Measurements from ENCODE around the gene PLA2G4A. TPM values are rescaled to one million over a fixed set of nuclear protein-coding genes. Genes with fewer than 3 reads are reported as not detected.

The PLA2G4A gene
- polyA plus RNA-seq, 1 donor from 2014 or later = 0.09 TPM

GRCh38 chr1:186843931-186844330, 15.2 kb downstream of the PLA2G4A start:
- Mint-ChIP-seq H3K27me3 (no peaks in the 10 kb centered on the region), H3K27ac (no peak overlapping the region), H3K9me3 (no peaks in the 10 kb centered on the region), H3K36me3 (no peaks in the 10 kb centered on the region), H3K4me3 (no peak overlapping the region), H3K4me1 (no peaks in the 10 kb centered on the region)

- no peak overlapping the region for H3K27ac Mint-ChIP-seq
- H3K36me3 Mint-ChIP-seq = no peaks in the 10 kb centered on the region
- peaks cover 0 to 2% (median 0%) of the 10 kb centered on the region in 3 donors for H3K9me3 Mint-ChIP-seq
- H3K4me1 Mint-ChIP-seq = peaks cover 0 to 1% (median 0%) of the 10 kb centered on the region in 3 donors
- no peak overlapping the region for H3K4me3 Mint-ChIP-seq
- no peaks in the 10 kb centered on the region for H3K27me3 Mint-ChIP-seq
Measured at GRCh38 chr1:186845576-186846210, 16.9 kb downstream of the PLA2G4A start.

- peaks cover 0 to 2% (median 0%) of the 10 kb centered on the region in 3 donors for H3K9me3 Mint-ChIP-seq
- peaks cover 0 to 1% (median 0%) of the 10 kb centered on the region in 3 donors for H3K4me1 Mint-ChIP-seq
- H3K27me3 Mint-ChIP-seq = no peaks in the 10 kb centered on the region
- peak overlapping the region in 1 of 3 donors; percentile 64 for H3K27ac Mint-ChIP-seq
- H3K4me3 Mint-ChIP-seq = no peak overlapping the region
- no peaks in the 10 kb centered on the region for H3K36me3 Mint-ChIP-seq
Measured at GRCh38 chr1:186848509-186849130, 19.9 kb downstream of the PLA2G4A start.

GRCh38 chr1:186849271-186849671, 20.5 kb downstream of the PLA2G4A start:
- Mint-ChIP-seq H3K27ac (no peak overlapping the region), H3K4me3 (no peak overlapping the region), H3K4me1 (peaks cover 0 to 1% (median 0%) of the 10 kb centered on the region in 3 donors), H3K27me3 (no peaks in the 10 kb centered on the region), H3K36me3 (no peaks in the 10 kb centered on the region), H3K9me3 (peaks cover 0 to 2% (median 0%) of the 10 kb centered on the region in 3 donors)

GRCh38 chr1:186849826-186850225, 21.1 kb downstream of the PLA2G4A start:
- Mint-ChIP-seq H3K9me3 (peaks cover 0 to 2% (median 0%) of the 10 kb centered on the region in 3 donors), H3K27ac (no peak overlapping the region)

GRCh38 chr1:186854102-186854501, 25.4 kb downstream of the PLA2G4A start:
- Mint-ChIP-seq H3K4me1 (peaks cover 0 to 1% (median 0%) of the 10 kb centered on the region in 3 donors), H3K36me3 (peaks cover 2% of the 10 kb centered on the region), H3K4me3 (no peak overlapping the region), H3K27me3 (no peaks in the 10 kb centered on the region), H3K9me3 (peaks cover 0 to 4% (median 0%) of the 10 kb centered on the region in 3 donors), H3K27ac (no peak overlapping the region)

More at GRCh38 chr1:186849826-186850225, 21.1 kb downstream of the PLA2G4A start:
- no peak overlapping the region for H3K4me3 Mint-ChIP-seq
- H3K36me3 Mint-ChIP-seq = no peaks in the 10 kb centered on the region
- no peaks in the 10 kb centered on the region for H3K27me3 Mint-ChIP-seq
- peaks cover 0 to 1% (median 0%) of the 10 kb centered on the region in 3 donors for H3K4me1 Mint-ChIP-seq

- no peak overlapping the region for H3K4me3 Mint-ChIP-seq
- H3K36me3 Mint-ChIP-seq = peaks cover 2% of the 10 kb centered on the region
- H3K27ac Mint-ChIP-seq = no peak overlapping the region
- H3K27me3 Mint-ChIP-seq = no peaks in the 10 kb centered on the region
- peaks cover 0 to 2% (median 0%) of the 10 kb centered on the region in 3 donors for H3K9me3 Mint-ChIP-seq
- no peaks in the 10 kb centered on the region for H3K4me1 Mint-ChIP-seq
Measured at GRCh38 chr1:186858923-186859322, 30.2 kb downstream of the PLA2G4A start.

- H3K4me1 Mint-ChIP-seq = no peaks in the 10 kb centered on the region
- no peak overlapping the region for H3K4me3 Mint-ChIP-seq
- H3K27me3 Mint-ChIP-seq = no peaks in the 10 kb centered on the region
Measured at GRCh38 chr1:186859995-186860394, 31.2 kb downstream of the PLA2G4A start.

GRCh38 chr1:186864296-186864695, 35.5 kb downstream of the PLA2G4A start:
- H3K9me3 Mint-ChIP-seq = no peaks in the 10 kb centered on the region
- H3K27me3 Mint-ChIP-seq = no peaks in the 10 kb centered on the region
- H3K4me3 Mint-ChIP-seq = no peak overlapping the region
- no peak overlapping the region for H3K27ac Mint-ChIP-seq
- H3K36me3 Mint-ChIP-seq = no peaks in the 10 kb centered on the region
- peaks cover 0 to 2% (median 0%) of the 10 kb centered on the region in 3 donors for H3K4me1 Mint-ChIP-seq

More at GRCh38 chr1:186859995-186860394, 31.2 kb downstream of the PLA2G4A start:
- Mint-ChIP-seq H3K9me3 (peaks cover 0 to 2% (median 0%) of the 10 kb centered on the region in 3 donors), H3K36me3 (peaks cover 2% of the 10 kb centered on the region), H3K27ac (no peak overlapping the region)

- H3K4me1 Mint-ChIP-seq = peaks cover 0 to 2% (median 0%) of the 10 kb centered on the region in 3 donors
- H3K36me3 Mint-ChIP-seq = no peaks in the 10 kb centered on the region
- H3K27me3 Mint-ChIP-seq = no peaks in the 10 kb centered on the region
- H3K27ac Mint-ChIP-seq = no peak overlapping the region
- H3K4me3 Mint-ChIP-seq = no peak overlapping the region
- H3K9me3 Mint-ChIP-seq = no peaks in the 10 kb centered on the region
Measured at GRCh38 chr1:186865253-186865652, 36.5 kb downstream of the PLA2G4A start.

GRCh38 chr1:186865857-186866256, 37.1 kb downstream of the PLA2G4A start:
- no peak overlapping the region for H3K4me3 Mint-ChIP-seq

GRCh38 chr1:186869526-186870228, 40.9 kb downstream of the PLA2G4A start:
- H3K27me3 Mint-ChIP-seq = no peaks in the 10 kb centered on the region
- H3K36me3 Mint-ChIP-seq = no peaks in the 10 kb centered on the region
- no peak overlapping the region for H3K27ac Mint-ChIP-seq
- peaks cover 0 to 2% (median 0%) of the 10 kb centered on the region in 3 donors for H3K4me1 Mint-ChIP-seq
- no peak overlapping the region for H3K4me3 Mint-ChIP-seq
- H3K9me3 Mint-ChIP-seq = peaks cover 0 to 1% (median 0%) of the 10 kb centered on the region in 3 donors

More at GRCh38 chr1:186865857-186866256, 37.1 kb downstream of the PLA2G4A start:
- Mint-ChIP-seq H3K27me3 (no peaks in the 10 kb centered on the region), H3K4me1 (peaks cover 0 to 2% (median 0%) of the 10 kb centered on the region in 3 donors), H3K27ac (no peak overlapping the region), H3K36me3 (no peaks in the 10 kb centered on the region), H3K9me3 (no peaks in the 10 kb centered on the region)

- H3K27ac Mint-ChIP-seq = no peak overlapping the region
- H3K27me3 Mint-ChIP-seq = no peaks in the 10 kb centered on the region
- H3K9me3 Mint-ChIP-seq = peaks cover 0 to 1% (median 0%) of the 10 kb centered on the region in 3 donors
- no peaks in the 10 kb centered on the region for H3K36me3 Mint-ChIP-seq
- H3K4me3 Mint-ChIP-seq = no peak overlapping the region
- H3K4me1 Mint-ChIP-seq = no peaks in the 10 kb centered on the region
Measured at GRCh38 chr1:186871784-186872183, 43.0 kb downstream of the PLA2G4A start.

- no peaks in the 10 kb centered on the region for H3K4me1 Mint-ChIP-seq
- peaks cover 0 to 1% (median 0%) of the 10 kb centered on the region in 3 donors for H3K9me3 Mint-ChIP-seq
- no peak overlapping the region for H3K27ac Mint-ChIP-seq
- H3K36me3 Mint-ChIP-seq = no peaks in the 10 kb centered on the region
- no peaks in the 10 kb centered on the region for H3K27me3 Mint-ChIP-seq
- H3K4me3 Mint-ChIP-seq = no peak overlapping the region
Measured at GRCh38 chr1:186872291-186872690, 43.5 kb downstream of the PLA2G4A start.

GRCh38 chr1:186873687-186874086, 44.9 kb downstream of the PLA2G4A start:
- Mint-ChIP-seq H3K27me3 (no peaks in the 10 kb centered on the region), H3K36me3 (no peaks in the 10 kb centered on the region), H3K27ac (no peak overlapping the region), H3K4me3 (no peak overlapping the region), H3K9me3 (peaks cover 0 to 1% (median 0%) of the 10 kb centered on the region in 3 donors), H3K4me1 (no peaks in the 10 kb centered on the region)
